DOHH2 (cell line): ENCODE results near the gene IGF1R.

Experiments
- EZH2phosphoT487 ChIP-seq: fragments of 200-600 bp; sonication (generic); IDR thresholded peaks from 2 replicates; pipeline ENCODE4 v1.6.1; 2017; ENCODE audit warnings: borderline replicate concordance, mild to moderate bottlenecking, antibody characterized with exemption, low read length, moderate library complexity, mixed read lengths
- TF ChIP-seq, protein P1 (sequence below): fragments of 200-600 bp; sonication (generic); IDR thresholded peaks from one replicate; pipeline ENCODE4 v1.5.1; 2014; ENCODE audit warnings: antibody characterized with exemption, mild to moderate bottlenecking, low read depth, low read length; ENCODE audit not compliant: poor library complexity, severe bottlenecking

DNA sequence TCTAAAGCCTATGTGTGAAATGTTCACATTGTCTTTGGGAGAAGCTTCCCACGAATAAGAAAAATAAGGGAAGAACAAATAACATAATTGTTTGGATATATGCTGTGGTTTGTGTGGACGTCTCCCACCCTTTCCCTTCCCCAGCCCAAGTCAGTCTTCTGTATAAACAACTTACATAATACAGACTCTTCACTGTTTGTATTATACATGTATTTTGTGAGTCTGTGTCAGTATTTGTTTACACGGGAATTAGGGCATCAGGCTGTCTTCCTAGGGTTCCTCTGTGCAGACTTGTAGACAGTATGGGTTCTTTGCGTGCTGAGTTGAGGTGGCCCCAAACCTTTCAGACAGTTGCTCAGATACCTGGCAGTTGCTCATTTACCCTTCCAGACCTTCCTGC is 103.4 kb downstream of the IGF1R start:
- TF ChIP-seq, protein P1, sequence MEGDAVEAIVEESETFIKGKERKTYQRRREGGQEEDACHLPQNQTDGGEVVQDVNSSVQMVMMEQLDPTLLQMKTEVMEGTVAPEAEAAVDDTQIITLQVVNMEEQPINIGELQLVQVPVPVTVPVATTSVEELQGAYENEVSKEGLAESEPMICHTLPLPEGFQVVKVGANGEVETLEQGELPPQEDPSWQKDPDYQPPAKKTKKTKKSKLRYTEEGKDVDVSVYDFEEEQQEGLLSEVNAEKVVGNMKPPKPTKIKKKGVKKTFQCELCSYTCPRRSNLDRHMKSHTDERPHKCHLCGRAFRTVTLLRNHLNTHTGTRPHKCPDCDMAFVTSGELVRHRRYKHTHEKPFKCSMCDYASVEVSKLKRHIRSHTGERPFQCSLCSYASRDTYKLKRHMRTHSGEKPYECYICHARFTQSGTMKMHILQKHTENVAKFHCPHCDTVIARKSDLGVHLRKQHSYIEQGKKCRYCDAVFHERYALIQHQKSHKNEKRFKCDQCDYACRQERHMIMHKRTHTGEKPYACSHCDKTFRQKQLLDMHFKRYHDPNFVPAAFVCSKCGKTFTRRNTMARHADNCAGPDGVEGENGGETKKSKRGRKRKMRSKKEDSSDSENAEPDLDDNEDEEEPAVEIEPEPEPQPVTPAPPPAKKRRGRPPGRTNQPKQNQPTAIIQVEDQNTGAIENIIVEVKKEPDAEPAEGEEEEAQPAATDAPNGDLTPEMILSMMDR: no peak
- no peak for TF ChIP-seq EZH2phosphoT487
